ENCODE results near the gene ANKRD40.
"Not testable (repeated sequence)": the region's sequence is repeated elsewhere in the genome, so short reads cannot be mapped to it uniquely, and the experiment has no call there.

Gene ANKRD40

GRCh38 chr17:50710025-50710424 is 2.3 kb upstream of the ANKRD40 start:
- no peak for DNase-seq

GRCh38 chr17:50709053-50709452 is 1.3 kb upstream of the ANKRD40 start:
- not testable (repeated sequence) for DNase-seq

GRCh38 chr17:50708050-50709000 is 611 bp upstream of the ANKRD40 start:
- no peak for DNase-seq

GRCh38 chr17:50703162-50703561 is 4.6 kb downstream of the ANKRD40 start:
- DNase-seq = no peak

GRCh38 chr17:50699410-50699809 is 8.3 kb downstream of the ANKRD40 start:
- no peak for DNase-seq

- no peak for DNase-seq
Measured at GRCh38 chr17:50697663-50698272, 9.9 kb downstream of the ANKRD40 start.

- DNase-seq = no peak
Measured at GRCh38 chr17:50697062-50697461, 10.7 kb downstream of the ANKRD40 start.

- no peak for DNase-seq
Measured at GRCh38 chr17:50696365-50696879, 11.3 kb downstream of the ANKRD40 start.

- DNase-seq = no peak
Measured at GRCh38 chr17:50693036-50693682, 14.6 kb downstream of the ANKRD40 start.

GRCh38 chr17:50692448-50693035 is 15.2 kb downstream of the ANKRD40 start:
- no peak for DNase-seq

GRCh38 chr17:50691550-50692447 is 15.9 kb downstream of the ANKRD40 start:
- no peak for DNase-seq

- DNase-seq = no peak
Measured at GRCh38 chr17:50690887-50691549, 16.7 kb downstream of the ANKRD40 start.

- no peak for DNase-seq
Measured at GRCh38 chr17:50689956-50690886, 17.5 kb downstream of the ANKRD40 start.

- DNase-seq = no peak
Measured at GRCh38 chr17:50689251-50689650, 18.5 kb downstream of the ANKRD40 start.

- no peak for DNase-seq
Measured at GRCh38 chr17:50688245-50688644, 19.5 kb downstream of the ANKRD40 start.

- DNase-seq = no peak
Measured at GRCh38 chr17:50687200-50688066, 20.3 kb downstream of the ANKRD40 start.

GRCh38 chr17:50686494-50687199 is 21.1 kb downstream of the ANKRD40 start:
- no peak for DNase-seq

- DNase-seq = peak; percentile 24
Measured at GRCh38 chr17:50685691-50686493, 21.8 kb downstream of the ANKRD40 start.

All from activated effector memory CD4-positive, alpha-beta T cell treated with anti-CD3 and anti-CD28 coated beads, Interleukin-2, amount 50 U/mL, for 16 hours (primary cell).